GM20000 (cell line): ENCODE data around the gene SLC1A2.

Experiments used
- DNase-seq: peaks from one replicate; pipeline ENCODE4 v3.0.0; 2012; ENCODE audit warnings: low spot score
- TF ChIP-seq, protein P1 (sequence below): IDR thresholded peaks from 2 replicates; pipeline ENCODE4 v1.5.1; 2012; ENCODE audit warnings: mild to moderate bottlenecking, control low read depth; ENCODE audit errors: extremely low read depth, missing control alignments

SLC1A2 gene

DNA sequence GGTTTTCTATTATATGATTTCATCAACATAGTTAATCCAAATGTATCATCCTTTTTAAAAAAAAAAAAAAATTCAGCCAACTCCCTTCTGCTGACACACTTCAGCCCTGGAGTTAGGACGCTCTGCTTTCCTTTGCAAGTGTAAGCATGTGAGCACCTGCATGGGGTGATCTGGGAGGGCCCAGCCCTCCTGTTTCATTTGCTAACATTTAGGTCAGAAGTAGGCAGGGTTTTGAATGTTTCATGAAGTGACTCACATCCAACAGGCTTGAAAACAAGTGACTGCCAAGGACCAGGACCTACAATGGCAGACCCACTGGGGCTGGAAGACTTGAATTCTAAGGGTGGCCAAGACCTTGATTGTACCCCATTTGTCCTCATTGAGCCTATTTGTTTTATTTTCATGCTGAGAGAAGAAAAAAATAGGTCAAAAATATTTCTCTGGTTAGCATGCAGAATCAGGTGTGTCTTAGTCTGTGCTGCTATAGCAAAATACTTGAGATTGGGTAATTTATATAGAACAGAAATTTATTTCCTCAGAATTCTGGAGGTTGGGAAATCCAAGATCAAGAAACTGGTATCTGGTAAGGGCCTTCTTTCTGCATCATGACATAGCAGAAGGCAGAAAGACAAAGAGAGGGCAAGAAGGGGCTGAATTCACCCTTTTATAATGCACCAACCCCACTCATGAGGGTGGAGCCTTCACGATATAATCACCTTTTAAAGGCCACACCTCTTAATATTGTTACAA lies 142.8 kb downstream of the SLC1A2 start:
- TF ChIP-seq, protein P1, sequence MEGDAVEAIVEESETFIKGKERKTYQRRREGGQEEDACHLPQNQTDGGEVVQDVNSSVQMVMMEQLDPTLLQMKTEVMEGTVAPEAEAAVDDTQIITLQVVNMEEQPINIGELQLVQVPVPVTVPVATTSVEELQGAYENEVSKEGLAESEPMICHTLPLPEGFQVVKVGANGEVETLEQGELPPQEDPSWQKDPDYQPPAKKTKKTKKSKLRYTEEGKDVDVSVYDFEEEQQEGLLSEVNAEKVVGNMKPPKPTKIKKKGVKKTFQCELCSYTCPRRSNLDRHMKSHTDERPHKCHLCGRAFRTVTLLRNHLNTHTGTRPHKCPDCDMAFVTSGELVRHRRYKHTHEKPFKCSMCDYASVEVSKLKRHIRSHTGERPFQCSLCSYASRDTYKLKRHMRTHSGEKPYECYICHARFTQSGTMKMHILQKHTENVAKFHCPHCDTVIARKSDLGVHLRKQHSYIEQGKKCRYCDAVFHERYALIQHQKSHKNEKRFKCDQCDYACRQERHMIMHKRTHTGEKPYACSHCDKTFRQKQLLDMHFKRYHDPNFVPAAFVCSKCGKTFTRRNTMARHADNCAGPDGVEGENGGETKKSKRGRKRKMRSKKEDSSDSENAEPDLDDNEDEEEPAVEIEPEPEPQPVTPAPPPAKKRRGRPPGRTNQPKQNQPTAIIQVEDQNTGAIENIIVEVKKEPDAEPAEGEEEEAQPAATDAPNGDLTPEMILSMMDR: no peak
- DNase-seq: no peak

DNA sequence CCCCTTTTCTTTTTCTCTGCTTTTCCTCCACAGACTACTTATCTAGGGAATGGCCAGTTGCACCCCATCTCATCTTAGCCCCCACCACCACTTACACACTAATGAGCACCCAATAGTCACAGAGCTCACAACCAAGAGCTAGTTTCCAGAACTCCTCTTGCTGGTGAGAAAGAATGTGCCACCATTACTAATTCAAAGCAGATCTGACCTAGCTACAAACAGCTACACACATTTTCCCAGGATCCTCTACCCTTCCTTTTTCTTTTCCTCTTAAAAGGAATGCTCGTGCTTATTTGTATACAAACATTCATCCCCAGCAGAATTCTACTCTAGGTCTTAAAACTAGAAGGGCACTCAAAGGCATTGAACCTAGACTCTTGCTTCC lies 143.6 kb downstream of the SLC1A2 start:
- DNase-seq: no peak
- TF ChIP-seq, protein P1: no peak

DNA sequence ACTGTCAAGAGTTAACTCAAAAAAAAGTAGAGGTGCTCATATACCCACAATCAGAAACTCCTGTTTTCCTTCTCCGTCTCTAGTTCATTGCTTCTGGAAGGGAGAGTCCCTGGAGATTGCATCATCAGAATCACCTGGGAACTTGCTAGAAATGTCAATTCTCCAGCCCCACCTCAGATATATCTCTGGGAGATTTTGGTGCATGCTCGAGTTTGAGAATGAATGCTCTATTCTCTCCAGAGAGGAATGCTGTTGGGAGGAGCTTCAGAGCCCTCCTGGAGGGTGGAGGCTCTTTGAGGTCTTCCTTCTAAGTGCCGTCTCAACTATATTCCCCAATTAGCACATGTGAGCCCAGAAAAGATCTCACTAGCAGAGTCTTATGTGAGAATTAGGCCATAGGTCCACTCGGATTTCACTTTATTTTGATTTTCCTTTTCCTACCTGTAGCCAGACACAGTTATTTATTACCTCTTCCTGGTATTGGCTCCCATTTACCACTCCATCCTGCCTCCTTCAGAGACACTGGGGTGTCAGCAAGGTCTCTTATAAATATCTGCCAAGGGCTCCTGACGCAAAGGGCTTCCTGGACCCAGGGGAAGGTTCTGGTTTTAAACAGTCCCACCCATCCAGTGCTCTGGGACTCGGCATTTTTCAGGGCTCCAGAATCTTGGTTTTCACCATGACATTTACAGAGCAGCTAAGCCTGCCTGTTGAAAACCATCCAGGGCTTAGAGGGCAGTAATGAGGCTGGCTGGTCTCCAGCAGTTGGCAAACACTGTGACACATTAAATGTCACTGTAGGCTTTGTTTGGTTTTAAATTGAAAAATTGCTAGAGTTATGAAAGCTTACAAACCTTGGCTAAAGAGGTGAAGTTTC lies 144.2 kb downstream of the SLC1A2 start:
- TF ChIP-seq, protein P1: no peak
- no peak for DNase-seq

DNA sequence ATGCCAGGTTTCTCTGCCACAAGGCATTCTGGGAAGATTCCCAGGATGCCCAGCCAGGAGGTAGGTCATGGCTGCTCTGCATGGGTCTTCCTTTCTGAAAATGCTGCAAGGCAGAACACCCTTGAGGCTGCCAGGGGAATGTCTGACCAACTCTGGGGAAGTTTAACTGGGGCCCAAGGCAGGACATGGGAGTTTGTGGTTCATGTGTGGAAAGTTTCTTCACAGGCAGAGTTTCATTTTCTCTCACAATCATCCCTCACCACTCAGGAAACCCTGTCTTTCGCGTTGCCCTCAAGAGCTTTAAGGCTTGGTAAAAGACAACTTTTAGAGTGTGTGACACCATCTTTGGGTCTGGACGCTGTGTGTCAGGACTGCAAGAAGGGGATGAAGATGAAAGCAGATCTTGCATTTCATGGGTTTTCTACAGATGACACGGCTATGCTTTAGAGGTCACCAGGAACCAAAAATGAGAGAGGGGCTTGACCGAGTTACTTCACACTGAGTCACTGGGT lies 146.9 kb downstream of the SLC1A2 start:
- TF ChIP-seq, protein P1: no peak
- peak; percentile 64 for DNase-seq

GRCh38 chr11:35271031-35271430 lies 148.3 kb downstream of the SLC1A2 start:
- TF ChIP-seq, protein P1: no peak
- DNase-seq: no peak

DNA sequence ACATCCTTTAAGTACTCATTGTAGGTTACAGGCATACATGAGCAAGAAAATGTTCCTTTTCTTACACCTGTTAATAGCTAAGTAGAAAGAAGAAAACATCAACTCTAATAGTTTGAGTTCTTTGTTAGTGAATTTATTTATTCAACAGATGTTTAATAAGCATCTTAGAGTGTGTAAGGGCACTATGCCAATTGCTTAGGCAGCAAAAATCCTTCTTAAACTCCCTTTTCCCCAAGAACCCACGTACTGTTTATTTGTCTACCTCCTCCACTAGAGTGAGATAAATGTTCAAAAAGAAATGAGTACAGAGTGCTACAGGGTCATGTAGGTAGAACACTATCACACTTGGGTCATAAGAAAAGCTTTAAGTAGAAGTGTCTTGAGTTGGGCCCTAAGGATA lies 149.0 kb downstream of the SLC1A2 start:
- TF ChIP-seq, protein P1: no peak
- no peak for DNase-seq

DNA sequence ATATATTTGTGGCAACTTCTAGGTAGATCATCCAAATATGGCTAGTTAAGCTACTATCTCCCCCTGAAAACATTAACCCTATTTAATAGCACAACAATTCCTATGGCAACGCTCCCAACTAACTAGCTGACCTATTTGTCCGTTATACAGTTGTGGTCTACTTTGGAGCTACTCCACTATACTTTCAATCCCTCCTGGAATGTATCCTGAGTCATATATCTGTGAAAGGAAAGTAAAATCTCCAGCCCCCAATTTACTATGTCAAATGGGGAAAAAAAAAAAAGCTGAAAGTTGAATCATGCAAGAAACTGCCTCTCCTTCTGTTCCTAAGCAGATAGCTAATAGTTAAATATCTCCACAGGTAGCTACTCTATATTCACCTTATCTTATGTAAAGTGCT lies 151.9 kb downstream of the SLC1A2 start:
- TF ChIP-seq, protein P1: no peak
- DNase-seq: no peak
